IMR-90 (cell line): ENCODE measurements around the gene DAG1. TPM values are rescaled to one million over a fixed set of nuclear protein-coding genes. Genes with fewer than 3 reads are reported as not detected.

ENCODE experiments used
- ATAC-seq: fragments of 200-7000 bp; cut with Tn5 transposase; 2 replicates; pipeline ENCODE4 v1.9.1; 2020; ENCODE audit warnings: low read depth, mild to moderate bottlenecking, moderate library complexity
- BruUV-seq: library from RNA; stranded (reverse); fragments of 400-500 nt; replicated peaks from 2 replicates; lab custom pipeline; 2021; lab: Mats Ljungman, UMichigan
- CTCF ChIA-PET: fragments of 300-600 bp; formaldehyde crosslinking; extraction: SDS; loops from one replicate; lab custom pipeline; 2021; ENCODE audit warnings: antibody characterized with exemption; lab: Yijun Ruan, JAX
- POLR2A ChIA-PET: fragments of 300-600 bp; sonication (Branson Sonifier 250); formaldehyde crosslinking; loops from one replicate; lab custom pipeline; 2022; ENCODE audit warnings: antibody characterized with exemption; ENCODE audit not compliant: unreplicated experiment; lab: Charles Lee
- DNase-seq: peaks from one replicate; pipeline ENCODE4 v3.0.0; 2013
- H2AFZ ChIP-seq: replicated peaks from 2 replicates; pipeline ENCODE3; 2013; ENCODE audit warnings: low read length, mild to moderate bottlenecking; ENCODE audit not compliant: poor library complexity
- H2AK5ac ChIP-seq: 2 replicates; pipeline ENCODE4 v1.6.1; 2013; ENCODE audit warnings: low read depth, low read length, inconsistent platforms
- H2AK9ac ChIP-seq: replicated peaks from 2 replicates; pipeline ENCODE3; 2013; ENCODE audit warnings: mild to moderate bottlenecking, low read depth, low read length, moderate library complexity; ENCODE audit not compliant: poor library complexity
- H2BK120ac ChIP-seq: 2 replicates; pipeline ENCODE4 v1.6.1; 2013; ENCODE audit warnings: low read depth, low read length, inconsistent platforms
- H2BK15ac ChIP-seq: 3 replicates; pipeline ENCODE4 v1.6.1; 2013; ENCODE audit warnings: low read depth, low read length, inconsistent platforms
- H2BK20ac ChIP-seq: 2 replicates; pipeline ENCODE4 v1.6.1; 2013; ENCODE audit warnings: low read depth, mild to moderate bottlenecking, inconsistent platforms, low read length, moderate library complexity
- H2BK5ac ChIP-seq: 2 replicates; pipeline ENCODE4 v1.6.1; 2013; ENCODE audit warnings: mild to moderate bottlenecking, low read depth, low read length, inconsistent platforms; ENCODE audit not compliant: poor library complexity, severe bottlenecking
- H3K14ac ChIP-seq: replicated peaks from 2 replicates; pipeline ENCODE4 v1.6.1; 2013; ENCODE audit warnings: low read depth, low read length, inconsistent platforms
- H3K18ac ChIP-seq: 2 replicates; pipeline ENCODE4 v1.6.1; 2013; ENCODE audit warnings: low read depth, low read length, control low read depth
- H3K23ac ChIP-seq: 2 replicates; pipeline ENCODE4 v1.6.1; 2013; ENCODE audit warnings: low read depth, low read length, inconsistent platforms
- H3K27ac ChIP-seq: 2 replicates; pipeline ENCODE4 v1.5.1; 2013; ENCODE audit warnings: mild to moderate bottlenecking, control low read depth, low read length; ENCODE audit not compliant: insufficient read depth
- H3K27me3 ChIP-seq: 2 replicates; pipeline ENCODE4 v1.6.1; 2013; ENCODE audit warnings: low read length; ENCODE audit not compliant: control insufficient read depth, insufficient read depth
- H3K36me3 ChIP-seq: 2 replicates; pipeline ENCODE4 v1.6.1; 2013; ENCODE audit warnings: low read length, mixed read lengths; ENCODE audit not compliant: control insufficient read depth, insufficient read depth
- H3K4ac ChIP-seq: 2 replicates; pipeline ENCODE4 v1.6.1; 2013; ENCODE audit warnings: low read depth, low read length, inconsistent platforms
- H3K4me1 ChIP-seq: 2 replicates; pipeline ENCODE4 v1.6.1; 2013; ENCODE audit warnings: low read length, mixed read lengths; ENCODE audit not compliant: control insufficient read depth, insufficient read depth
- H3K4me2 ChIP-seq: 2 replicates; pipeline ENCODE4 v1.6.1; 2013; ENCODE audit warnings: low read depth, mild to moderate bottlenecking, control low read depth, low read length, moderate library complexity
- H3K4me3 ChIP-seq: 2 replicates; pipeline ENCODE4 v1.5.1; 2013; ENCODE audit warnings: low read depth, mild to moderate bottlenecking, control low read depth, low read length, moderate library complexity; ENCODE audit not compliant: insufficient read depth
- H3K56ac ChIP-seq: 2 replicates; pipeline ENCODE4 v1.6.1; 2013; ENCODE audit warnings: low read length, inconsistent platforms; ENCODE audit not compliant: insufficient read depth; ENCODE audit errors: extremely low read depth
- H3K79me1 ChIP-seq, 2 experiments: 2 replicates each; pipeline ENCODE4 v1.6.1; 2013; ENCODE audit warnings: low read length in 2 of 2, inconsistent platforms in 1 of 2, low read depth in 1 of 2
- H3K9ac ChIP-seq: 2 replicates; pipeline ENCODE4 v1.6.1; 2013; ENCODE audit warnings: low read depth, low read length, control low read depth
- H3K9me1 ChIP-seq: 2 replicates; pipeline ENCODE4 v1.6.1; 2013; ENCODE audit warnings: low read length, inconsistent platforms; ENCODE audit not compliant: insufficient read depth
- H3K9me3 ChIP-seq: 2 replicates; pipeline ENCODE4 v1.6.1; 2013; ENCODE audit warnings: low read length; ENCODE audit not compliant: control insufficient read depth, insufficient read depth
- H4K20me1 ChIP-seq: 2 replicates; pipeline ENCODE4 v1.6.1; 2013; ENCODE audit warnings: low read length, inconsistent platforms; ENCODE audit not compliant: insufficient read depth
- H4K5ac ChIP-seq: 2 replicates; pipeline ENCODE4 v1.6.1; 2013; ENCODE audit warnings: mild to moderate bottlenecking, low read depth, low read length, control low read depth
- H4K8ac ChIP-seq, 2 experiments: 2 replicates each; pipeline ENCODE4 v1.6.1; 2013; ENCODE audit warnings: low read depth in 2 of 2, low read length in 2 of 2, control low read depth in 1 of 2, inconsistent platforms in 1 of 2
- H4K91ac ChIP-seq: 2 replicates; pipeline ENCODE4 v1.6.1; 2013; ENCODE audit warnings: low read depth, low read length, inconsistent platforms; ENCODE audit not compliant: insufficient read depth
- CHD1 ChIP-seq: IDR thresholded peaks from 2 replicates; pipeline ENCODE4 v1.6.1; 2012; ENCODE audit warnings: low read depth, low read length, improper control_type of control experiment
- MAFK ChIP-seq: IDR thresholded peaks from 2 replicates; pipeline ENCODE4 v1.6.1; 2012; ENCODE audit warnings: low read depth, low read length, improper control_type of control experiment
- RCOR1 ChIP-seq: IDR thresholded peaks from 2 replicates; pipeline ENCODE4 v1.6.1; 2012; ENCODE audit warnings: mild to moderate bottlenecking, low read length, improper control_type of control experiment; ENCODE audit not compliant: insufficient replicate concordance
- RFX5 ChIP-seq: IDR thresholded peaks from 2 replicates; pipeline ENCODE4 v1.8.0; 2012; ENCODE audit warnings: low read depth, mild to moderate bottlenecking, low read length, moderate library complexity
- SMC3 ChIP-seq: fragments of 150-350 bp; IDR thresholded peaks from 2 replicates; pipeline ENCODE4 v1.6.1; 2016; ENCODE audit warnings: low read depth, mild to moderate bottlenecking, antibody characterized with exemption, low read length, moderate library complexity
- WGBS, 2 experiments: methylation state at CpG; one replicate each; pipeline versions ENCODE4 v1.1.5 to v1.1.7; 2013; ENCODE audit warnings: missing lambda C conversion rate in 2 of 2; ENCODE audit not compliant: insufficient read length in 1 of 2; ENCODE audit errors: extremely low coverage in 2 of 2; 5-methylcytosine and 5-hydroxymethylcytosine counted together
- dilution Hi-C: fragments of 300-500 bp; cut with HindIII; formaldehyde crosslinking; loops from one replicate; pipeline ENCODE4 v1.14.3; 2018; ENCODE audit warnings: low sequenced_read_pairs; ENCODE audit not compliant: unreplicated experiment
- in situ Hi-C: fragments of 300-500 bp; cut with MboI; formaldehyde crosslinking; loops from 3 replicates; pipeline ENCODE4 v1.14.3; 2019; ENCODE audit warnings: low sequenced_read_pairs, inconsistent platforms, mixed read lengths
- intact Hi-C: fragments of 100-400 bp; cut with micrococcal nuclease; formaldehyde crosslinking; loops from 2 replicates; pipeline ENCODE4 v1.10.0; 2022
- polyA plus RNA-seq, 3 experiments: library from polyadenylated mRNA; depleted of rRNA; stranded (reverse); fragments of >200 nt; gene quantifications; 2 replicates each; pipeline ENCODE4 v1.2.3, GENCODE V29; 2012; ENCODE audit warnings: low replicate concordance in 1 of 3
- total RNA-seq: library from RNA; depleted of rRNA; stranded (reverse); fragments of >200 nt; gene quantifications from 2 replicates; pipeline ENCODE4 v1.2.3, GENCODE V29; 2012

Gene DAG1
- total and polyA plus RNA-seq, 2 of the 4 experiments (the other 2 are of a cell fraction): 31.0 to 40.2 TPM

DNA sequence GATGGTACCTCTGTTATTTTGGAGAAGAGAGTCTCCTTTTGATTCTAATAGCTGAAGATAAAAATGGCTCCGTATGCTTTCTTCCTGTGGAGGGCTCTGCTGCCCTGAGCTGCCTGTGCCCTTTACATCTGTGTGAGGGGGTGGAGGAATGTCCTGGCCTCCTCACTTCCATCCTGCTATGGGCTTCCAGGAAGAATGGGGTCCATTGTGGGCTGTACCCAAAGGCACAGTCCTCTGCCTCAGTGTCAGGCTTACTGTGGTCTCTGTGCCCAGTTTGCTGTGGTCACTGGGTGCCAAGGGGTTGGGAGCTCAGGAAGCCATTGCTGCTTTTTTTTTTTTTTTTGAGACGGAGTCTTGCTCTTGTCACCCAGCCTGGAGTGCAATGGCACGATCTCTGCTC lies 14.4 kb downstream of the DAG1 start:
- no TSS peak for BruUV-seq
- no peak overlapping the region for H4K91ac ChIP-seq
- TF ChIP-seq SMC3: no peak
- no peak for TF ChIP-seq MAFK
- TF ChIP-seq RFX5: no peak
- TF ChIP-seq RCOR1: no peak
- no peak for TF ChIP-seq CHD1
- H3K4me1 ChIP-seq: peaks cover 5% of the 10 kb centered on the region
- no peaks in the 10 kb centered on the region for H3K27me3 ChIP-seq
- H4K20me1 ChIP-seq: peaks cover 3% of the 10 kb centered on the region; the same call in 1 of the 2 replicates
- no peak overlapping the region for H3K18ac ChIP-seq
- no peak overlapping the region for H3K4me2 ChIP-seq
- no peak overlapping the region for H3K4me3 ChIP-seq
- no peak overlapping the region for H3K9ac ChIP-seq
- no peaks in the 10 kb centered on the region for H3K9me3 ChIP-seq
- peak overlapping the region; percentile 37; the same call in 1 of the 2 replicates for H3K23ac ChIP-seq
- no peak overlapping the region for H3K27ac ChIP-seq
- H3K9me1 ChIP-seq: peaks cover 5% of the 10 kb centered on the region
- H4K8ac ChIP-seq: no peak overlapping the region
- intact Hi-C loops: no loop called here
- CTCF ChIA-PET: no interaction called here
- H2AK9ac ChIP-seq: no peak overlapping the region
- H3K56ac ChIP-seq: no peak overlapping the region
- no CpG with 5 or more reads among the region's 3 CpGs for WGBS, 2 experiments
- POLR2A ChIA-PET: no interaction called here
- H2BK15ac ChIP-seq: no peak overlapping the region
- H3K36me3 ChIP-seq: 0 out of 2 replicates have a peak, but pooled peaks cover 1% of the 10 kb centered on the region
- no peak overlapping the region for H3K14ac ChIP-seq
- in situ Hi-C loops: no loop called here
- H2BK120ac ChIP-seq: no peak overlapping the region
- ATAC-seq (no peak; the same call in 1 of the 2 replicates), DNase-seq (no peak)
- H2AFZ ChIP-seq: no peak overlapping the region
- H4K5ac ChIP-seq: no peak overlapping the region
- H2BK5ac ChIP-seq: no peak overlapping the region
- dilution Hi-C loops: no loop called here
- no peak overlapping the region; the same call in 1 of the 2 replicates for H2AK5ac ChIP-seq
- H2BK20ac ChIP-seq: no peak overlapping the region
- no peak overlapping the region for H3K4ac ChIP-seq
- H3K79me1 ChIP-seq: peaks cover 17 to 26% of the 10 kb centered on the region in 2 experiments
